HepG2 (cell line): ENCODE measurements around the gene SEPHS1. TPM values are rescaled to one million over a fixed set of nuclear protein-coding genes. Genes with fewer than 3 reads are reported as not detected.
A peak's percentile ranks its signal among the peaks of the same experiment; 100 is the strongest.

Experiments
- FOXC1 ChIP-seq: sonication (generic); formaldehyde crosslinking; IDR thresholded peaks from 2 replicates; pipeline ENCODE4 v1.8.0; 2022; ENCODE audit warnings: mild to moderate bottlenecking, missing genetic modification reagents, borderline replicate concordance
- FOXP4 ChIP-seq: sonication (generic); formaldehyde crosslinking; IDR thresholded peaks from 2 replicates; pipeline ENCODE4 v1.4.0; 2020; ENCODE audit warnings: missing genetic modification reagents
- GFI1 ChIP-seq: sonication (generic); formaldehyde crosslinking; IDR thresholded peaks from 2 replicates; pipeline ENCODE4 v1.5.0; 2020; ENCODE audit warnings: missing genetic modification reagents, mild to moderate bottlenecking, borderline replicate concordance
- HIC2 ChIP-seq: sonication (generic); formaldehyde crosslinking; IDR thresholded peaks from 2 replicates; pipeline ENCODE4 v1.9.0; 2022; ENCODE audit warnings: low read depth, missing genetic modification reagents
- MTA3 ChIP-seq: sonication (generic); formaldehyde crosslinking; IDR thresholded peaks from 2 replicates; pipeline ENCODE4 v1.4.0; 2020; ENCODE audit warnings: missing genetic modification reagents
- NPAS2 ChIP-seq: sonication (generic); formaldehyde crosslinking; IDR thresholded peaks from 2 replicates; pipeline ENCODE4 v1.8.0; 2022; ENCODE audit warnings: mild to moderate bottlenecking, missing genetic modification reagents, borderline replicate concordance
- PAX8 ChIP-seq: sonication (generic); formaldehyde crosslinking; IDR thresholded peaks from 2 replicates; pipeline ENCODE4 v1.8.0; 2022; ENCODE audit warnings: mild to moderate bottlenecking, missing genetic modification reagents, borderline replicate concordance
- SP4 ChIP-seq: sonication (generic); formaldehyde crosslinking; IDR thresholded peaks from 2 replicates; pipeline ENCODE4 v1.8.1; 2023; ENCODE audit warnings: mild to moderate bottlenecking, missing genetic modification reagents
- ZBTB44 ChIP-seq: sonication (generic); formaldehyde crosslinking; IDR thresholded peaks from 2 replicates; pipeline ENCODE4 v1.4.0; 2020; ENCODE audit warnings: missing genetic modification reagents
- ZFP90 ChIP-seq: sonication (generic); formaldehyde crosslinking; IDR thresholded peaks from 2 replicates; pipeline ENCODE4 v1.8.0; 2022; ENCODE audit warnings: missing genetic modification reagents, mild to moderate bottlenecking, inconsistent platforms, borderline replicate concordance
- ZFYVE20 ChIP-seq: sonication (generic); formaldehyde crosslinking; IDR thresholded peaks from 2 replicates; pipeline ENCODE4 v1.8.0; 2023; ENCODE audit warnings: low read depth, mild to moderate bottlenecking, moderate library complexity, missing genetic modification reagents, borderline replicate concordance
- ZNF772 ChIP-seq: sonication (generic); formaldehyde crosslinking; IDR thresholded peaks from 2 replicates; pipeline ENCODE4 v1.5.0; 2020; ENCODE audit warnings: mild to moderate bottlenecking, missing genetic modification reagents
- ZNF784 ChIP-seq: sonication (generic); formaldehyde crosslinking; IDR thresholded peaks from 2 replicates; pipeline ENCODE4 v1.5.1; 2020; ENCODE audit warnings: missing genetic modification reagents, mild to moderate bottlenecking, borderline replicate concordance
- polyA plus RNA-seq, 8 experiments: library from polyadenylated mRNA; depleted of rRNA in 3 of 8; stranded (reverse) in 7 of 8; unstranded in 1 of 8; fragments of >200 nt; fragmentation: Illumina TruSeq in 4 of 8; extraction: Trizol in 4 of 8; gene quantifications; 2 replicates each; pipeline versions ENCODE4 v1.2.1 to v1.2.3, GENCODE V29; 2011 to 2016; ENCODE audit warnings: low read depth in 4 of 8, missing spikeins in 1 of 8, mixed read lengths in 1 of 8; ENCODE audit not compliant: insufficient read depth in 1 of 8
- total RNA-seq, 5 experiments: library from RNA; depleted of rRNA; stranded (reverse); fragments of >200 nt; fragmentation: Illumina TruSeq; extraction: Trizol; gene quantifications; 2 replicates each; pipeline ENCODE4 v1.2.3, GENCODE V29; 2016; ENCODE audit warnings: low read depth in 1 of 5
- TF ChIP-seq, protein P1 (sequence below): IDR thresholded peaks from 2 replicates; pipeline ENCODE4 v1.4.0; 2020; ENCODE audit warnings: mild to moderate bottlenecking, missing genetic modification reagents
- TF ChIP-seq, protein P2 (sequence below): IDR thresholded peaks from 2 replicates; pipeline ENCODE4 v1.6.1; 2012; ENCODE audit warnings: low read depth, low read length, improper control_type of control experiment

SEPHS1 gene
- total and polyA plus RNA-seq, 2 of the 13 experiments (the other 11 are each of a cell fraction or from before 2014, with no cell fraction given), result 57.8 to 61.5 TPM

GRCh38 chr10:13349463-13350274 lies 1.6 kb upstream of the SEPHS1 start (continued):
- TF ChIP-seq, protein P1, sequence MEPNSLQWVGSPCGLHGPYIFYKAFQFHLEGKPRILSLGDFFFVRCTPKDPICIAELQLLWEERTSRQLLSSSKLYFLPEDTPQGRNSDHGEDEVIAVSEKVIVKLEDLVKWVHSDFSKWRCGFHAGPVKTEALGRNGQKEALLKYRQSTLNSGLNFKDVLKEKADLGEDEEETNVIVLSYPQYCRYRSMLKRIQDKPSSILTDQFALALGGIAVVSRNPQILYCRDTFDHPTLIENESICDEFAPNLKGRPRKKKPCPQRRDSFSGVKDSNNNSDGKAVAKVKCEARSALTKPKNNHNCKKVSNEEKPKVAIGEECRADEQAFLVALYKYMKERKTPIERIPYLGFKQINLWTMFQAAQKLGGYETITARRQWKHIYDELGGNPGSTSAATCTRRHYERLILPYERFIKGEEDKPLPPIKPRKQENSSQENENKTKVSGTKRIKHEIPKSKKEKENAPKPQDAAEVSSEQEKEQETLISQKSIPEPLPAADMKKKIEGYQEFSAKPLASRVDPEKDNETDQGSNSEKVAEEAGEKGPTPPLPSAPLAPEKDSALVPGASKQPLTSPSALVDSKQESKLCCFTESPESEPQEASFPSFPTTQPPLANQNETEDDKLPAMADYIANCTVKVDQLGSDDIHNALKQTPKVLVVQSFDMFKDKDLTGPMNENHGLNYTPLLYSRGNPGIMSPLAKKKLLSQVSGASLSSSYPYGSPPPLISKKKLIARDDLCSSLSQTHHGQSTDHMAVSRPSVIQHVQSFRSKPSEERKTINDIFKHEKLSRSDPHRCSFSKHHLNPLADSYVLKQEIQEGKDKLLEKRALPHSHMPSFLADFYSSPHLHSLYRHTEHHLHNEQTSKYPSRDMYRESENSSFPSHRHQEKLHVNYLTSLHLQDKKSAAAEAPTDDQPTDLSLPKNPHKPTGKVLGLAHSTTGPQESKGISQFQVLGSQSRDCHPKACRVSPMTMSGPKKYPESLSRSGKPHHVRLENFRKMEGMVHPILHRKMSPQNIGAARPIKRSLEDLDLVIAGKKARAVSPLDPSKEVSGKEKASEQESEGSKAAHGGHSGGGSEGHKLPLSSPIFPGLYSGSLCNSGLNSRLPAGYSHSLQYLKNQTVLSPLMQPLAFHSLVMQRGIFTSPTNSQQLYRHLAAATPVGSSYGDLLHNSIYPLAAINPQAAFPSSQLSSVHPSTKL (CRISPR knock-in tag), result peak; percentile 19; the same call in 1 of the 2 replicates
- no peak for TF ChIP-seq ZBTB44 (CRISPR knock-in tag)
- no peak for TF ChIP-seq FOXC1 (CRISPR knock-in tag)
- TF ChIP-seq PAX8 (CRISPR knock-in tag), result no peak
- TF ChIP-seq HIC2 (CRISPR knock-in tag), result no peak
- no peak for TF ChIP-seq SP4
- no peak for TF ChIP-seq ZNF772 (CRISPR knock-in tag)
- no peak for TF ChIP-seq ZFYVE20
- TF ChIP-seq GFI1 (CRISPR knock-in tag), result peak; percentile 51; the same call in 1 of the 2 replicates
- no peak for TF ChIP-seq ZNF784 (CRISPR knock-in tag)
- no peak for TF ChIP-seq NPAS2
- no peak for TF ChIP-seq MTA3 (CRISPR knock-in tag)
- peak; percentile 47; the same call in 1 of the 2 replicates for TF ChIP-seq ZFP90 (CRISPR knock-in tag)
- peak; percentile 38; the same call in 1 of the 2 replicates for TF ChIP-seq FOXP4
- TF ChIP-seq, protein P2, sequence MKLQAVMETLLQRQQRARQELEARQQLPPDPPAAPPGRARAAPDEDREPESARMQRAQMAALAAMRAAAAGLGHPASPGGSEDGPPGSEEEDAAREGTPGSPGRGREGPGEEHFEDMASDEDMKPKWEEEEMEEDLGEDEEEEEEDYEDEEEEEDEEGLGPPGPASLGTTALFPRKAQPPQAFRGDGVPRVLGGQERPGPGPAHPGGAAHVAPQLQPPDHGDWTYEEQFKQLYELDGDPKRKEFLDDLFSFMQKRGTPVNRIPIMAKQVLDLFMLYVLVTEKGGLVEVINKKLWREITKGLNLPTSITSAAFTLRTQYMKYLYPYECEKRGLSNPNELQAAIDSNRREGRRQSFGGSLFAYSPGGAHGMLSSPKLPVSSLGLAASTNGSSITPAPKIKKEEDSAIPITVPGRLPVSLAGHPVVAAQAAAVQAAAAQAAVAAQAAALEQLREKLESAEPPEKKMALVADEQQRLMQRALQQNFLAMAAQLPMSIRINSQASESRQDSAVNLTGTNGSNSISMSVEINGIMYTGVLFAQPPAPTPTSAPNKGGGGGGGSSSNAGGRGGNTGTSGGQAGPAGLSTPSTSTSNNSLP, result no peak
